ENCODE data around the gene POU2F3.

POU2F3 gene

DNA sequence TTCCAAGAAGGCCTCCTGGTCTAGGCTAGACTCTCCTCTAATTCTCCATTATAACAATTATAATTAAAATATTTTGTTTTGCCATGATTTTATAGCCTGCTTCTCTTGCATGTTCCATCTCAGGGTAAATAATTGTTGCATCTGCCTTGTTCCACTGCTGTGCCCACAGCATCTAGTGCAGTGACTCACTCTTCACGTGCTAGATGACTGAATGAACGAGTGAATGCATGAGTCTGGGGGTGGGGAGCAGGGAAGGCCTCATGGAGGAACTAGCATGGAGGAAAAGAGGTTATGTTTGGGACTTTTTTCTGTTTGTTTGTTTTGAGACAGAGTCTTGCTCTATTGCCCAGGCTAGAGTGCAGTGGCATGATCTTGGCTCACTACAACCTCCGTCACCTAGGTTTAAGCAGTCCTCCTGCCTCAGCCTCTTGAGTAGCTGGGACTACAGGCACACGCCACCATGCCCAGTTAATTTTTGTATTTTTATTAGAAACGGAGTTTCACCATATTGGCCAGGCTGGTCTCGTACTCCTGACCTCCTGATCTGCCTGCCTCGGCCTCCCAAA lies 34.3 kb upstream of the POU2F3 start:
- Histone ChIP-seq H3K27ac (ENCODE audit: extremely low read depth, low read depth, low read length) (no peak overlapping the region), H3K36me3 (ENCODE audit: control insufficient read depth in 2 of 2, insufficient read depth in 1 of 2, low read length in 2 of 2) (no peaks in the 10 kb centered on the region), H3K4me1 (ENCODE audit: control insufficient read depth, insufficient read depth, low read length) (peaks cover 4% of the 10 kb centered on the region; the same call in 1 of the 2 replicates), H3K4me3 (ENCODE audit: low read depth, low read length) (no peak overlapping the region), H3K9me3 (ENCODE audit: control insufficient read depth, insufficient read depth, low read depth, low read length) (no peaks in the 10 kb centered on the region)
- POLR2A ChIA-PET, result no interaction called here
- TF ChIP-seq ZBTB20 (tag by site-specific recombination; IDR thresholded peaks at IDR 0.05) (peak; percentile 14; the same call in 1 of the 2 replicates), SCRT2 (tag by site-specific recombination; IDR thresholded peaks at IDR 0.05) (peak; percentile 48; the same call in 1 of the 2 replicates), KLF16 (tag by site-specific recombination; IDR thresholded peaks at IDR 0.05) (no peak), ZNF660 (tag by site-specific recombination; IDR thresholded peaks at IDR 0.05) (0 out of 2 replicates have a peak, but pooled peaks have one; percentile 13), ZFHX2 (tag by site-specific recombination; conservative IDR thresholded peaks at IDR 0.05) (peak; percentile 26; the same call in 1 of the 2 replicates), ZXDB (tag by site-specific recombination; IDR thresholded peaks at IDR 0.05) (no peak), ZNF501 (tag by site-specific recombination; IDR thresholded peaks at IDR 0.05) (no peak), ZNF24 (tag by site-specific recombination; IDR thresholded peaks at IDR 0.05) (peak; percentile 66; the same call in 1 of the 2 replicates), SCRT1 (tag by site-specific recombination; IDR thresholded peaks at IDR 0.05; ENCODE audit: borderline replicate concordance) (no peak)
- TF ChIP-seq, protein P1, sequence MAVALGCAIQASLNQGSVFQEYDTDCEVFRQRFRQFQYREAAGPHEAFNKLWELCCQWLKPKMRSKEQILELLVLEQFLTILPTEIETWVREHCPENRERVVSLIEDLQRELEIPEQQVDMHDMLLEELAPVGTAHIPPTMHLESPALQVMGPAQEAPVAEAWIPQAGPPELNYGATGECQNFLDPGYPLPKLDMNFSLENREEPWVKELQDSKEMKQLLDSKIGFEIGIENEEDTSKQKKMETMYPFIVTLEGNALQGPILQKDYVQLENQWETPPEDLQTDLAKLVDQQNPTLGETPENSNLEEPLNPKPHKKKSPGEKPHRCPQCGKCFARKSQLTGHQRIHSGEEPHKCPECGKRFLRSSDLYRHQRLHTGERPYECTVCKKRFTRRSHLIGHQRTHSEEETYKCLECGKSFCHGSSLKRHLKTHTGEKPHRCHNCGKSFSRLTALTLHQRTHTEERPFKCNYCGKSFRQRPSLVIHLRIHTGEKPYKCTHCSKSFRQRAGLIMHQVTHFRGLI (tag by site-specific recombination; IDR thresholded peaks at IDR 0.05), result no peak
- TF ChIP-seq, protein P2, sequence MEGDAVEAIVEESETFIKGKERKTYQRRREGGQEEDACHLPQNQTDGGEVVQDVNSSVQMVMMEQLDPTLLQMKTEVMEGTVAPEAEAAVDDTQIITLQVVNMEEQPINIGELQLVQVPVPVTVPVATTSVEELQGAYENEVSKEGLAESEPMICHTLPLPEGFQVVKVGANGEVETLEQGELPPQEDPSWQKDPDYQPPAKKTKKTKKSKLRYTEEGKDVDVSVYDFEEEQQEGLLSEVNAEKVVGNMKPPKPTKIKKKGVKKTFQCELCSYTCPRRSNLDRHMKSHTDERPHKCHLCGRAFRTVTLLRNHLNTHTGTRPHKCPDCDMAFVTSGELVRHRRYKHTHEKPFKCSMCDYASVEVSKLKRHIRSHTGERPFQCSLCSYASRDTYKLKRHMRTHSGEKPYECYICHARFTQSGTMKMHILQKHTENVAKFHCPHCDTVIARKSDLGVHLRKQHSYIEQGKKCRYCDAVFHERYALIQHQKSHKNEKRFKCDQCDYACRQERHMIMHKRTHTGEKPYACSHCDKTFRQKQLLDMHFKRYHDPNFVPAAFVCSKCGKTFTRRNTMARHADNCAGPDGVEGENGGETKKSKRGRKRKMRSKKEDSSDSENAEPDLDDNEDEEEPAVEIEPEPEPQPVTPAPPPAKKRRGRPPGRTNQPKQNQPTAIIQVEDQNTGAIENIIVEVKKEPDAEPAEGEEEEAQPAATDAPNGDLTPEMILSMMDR (tag by site-specific recombination; IDR thresholded peaks at IDR 0.05), result no peak
- TF ChIP-seq, protein P3, sequence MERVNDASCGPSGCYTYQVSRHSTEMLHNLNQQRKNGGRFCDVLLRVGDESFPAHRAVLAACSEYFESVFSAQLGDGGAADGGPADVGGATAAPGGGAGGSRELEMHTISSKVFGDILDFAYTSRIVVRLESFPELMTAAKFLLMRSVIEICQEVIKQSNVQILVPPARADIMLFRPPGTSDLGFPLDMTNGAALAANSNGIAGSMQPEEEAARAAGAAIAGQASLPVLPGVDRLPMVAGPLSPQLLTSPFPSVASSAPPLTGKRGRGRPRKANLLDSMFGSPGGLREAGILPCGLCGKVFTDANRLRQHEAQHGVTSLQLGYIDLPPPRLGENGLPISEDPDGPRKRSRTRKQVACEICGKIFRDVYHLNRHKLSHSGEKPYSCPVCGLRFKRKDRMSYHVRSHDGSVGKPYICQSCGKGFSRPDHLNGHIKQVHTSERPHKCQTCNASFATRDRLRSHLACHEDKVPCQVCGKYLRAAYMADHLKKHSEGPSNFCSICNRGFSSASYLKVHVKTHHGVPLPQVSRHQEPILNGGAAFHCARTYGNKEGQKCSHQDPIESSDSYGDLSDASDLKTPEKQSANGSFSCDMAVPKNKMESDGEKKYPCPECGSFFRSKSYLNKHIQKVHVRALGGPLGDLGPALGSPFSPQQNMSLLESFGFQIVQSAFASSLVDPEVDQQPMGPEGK (tag by site-specific recombination; IDR thresholded peaks at IDR 0.05), result no peak
- TF ChIP-seq, protein P4, sequence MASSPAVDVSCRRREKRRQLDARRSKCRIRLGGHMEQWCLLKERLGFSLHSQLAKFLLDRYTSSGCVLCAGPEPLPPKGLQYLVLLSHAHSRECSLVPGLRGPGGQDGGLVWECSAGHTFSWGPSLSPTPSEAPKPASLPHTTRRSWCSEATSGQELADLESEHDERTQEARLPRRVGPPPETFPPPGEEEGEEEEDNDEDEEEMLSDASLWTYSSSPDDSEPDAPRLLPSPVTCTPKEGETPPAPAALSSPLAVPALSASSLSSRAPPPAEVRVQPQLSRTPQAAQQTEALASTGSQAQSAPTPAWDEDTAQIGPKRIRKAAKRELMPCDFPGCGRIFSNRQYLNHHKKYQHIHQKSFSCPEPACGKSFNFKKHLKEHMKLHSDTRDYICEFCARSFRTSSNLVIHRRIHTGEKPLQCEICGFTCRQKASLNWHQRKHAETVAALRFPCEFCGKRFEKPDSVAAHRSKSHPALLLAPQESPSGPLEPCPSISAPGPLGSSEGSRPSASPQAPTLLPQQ (tag by site-specific recombination; IDR thresholded peaks at IDR 0.05), result no peak
- CTCF ChIA-PET, result interaction anchor here (0.5 to 1.4 kb wide), 2 partner anchors 17 to 92 kb away, joined by 3 read pairs; no protein-coding TSS in a partner anchor

DNA sequence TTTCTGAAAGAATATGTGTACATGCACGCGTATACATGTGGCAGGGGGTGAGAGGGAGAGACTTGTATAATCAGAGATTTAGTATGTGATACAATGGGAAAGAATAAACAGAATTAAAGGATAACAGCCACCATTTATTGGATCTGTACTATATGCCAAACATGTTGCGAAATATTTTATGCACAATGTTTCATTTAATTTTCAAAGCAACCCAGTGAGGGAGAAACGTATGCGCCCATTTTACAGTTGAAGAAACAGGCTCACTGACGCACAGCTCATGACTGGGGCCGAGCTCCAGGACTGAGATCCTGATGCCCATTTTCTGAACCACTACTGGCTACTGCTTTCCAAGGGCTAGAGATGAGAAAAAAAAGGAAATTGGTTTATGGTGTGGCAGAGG lies 32.4 kb upstream of the POU2F3 start:
- ChIA-PET POLR2A (no interaction called here), CTCF (interaction anchor here (0.6 to 1.3 kb wide), 2 partner anchors 92 to 646 kb away, joined by 5 to 7 read pairs; no protein-coding TSS in a partner anchor)
- Histone ChIP-seq H3K4me1 (ENCODE audit: control insufficient read depth, insufficient read depth, low read length) (peaks cover 4% of the 10 kb centered on the region; the same call in 1 of the 2 replicates), H3K9me3 (ENCODE audit: control insufficient read depth, insufficient read depth, low read depth, low read length) (no peaks in the 10 kb centered on the region), H3K4me3 (ENCODE audit: low read depth, low read length) (no peak overlapping the region), H3K36me3 (ENCODE audit: control insufficient read depth in 2 of 2, insufficient read depth in 1 of 2, low read length in 2 of 2) (no peaks in the 10 kb centered on the region), H3K27ac (ENCODE audit: extremely low read depth, low read depth, low read length) (no peak overlapping the region)
- TF ChIP-seq, protein P5, sequence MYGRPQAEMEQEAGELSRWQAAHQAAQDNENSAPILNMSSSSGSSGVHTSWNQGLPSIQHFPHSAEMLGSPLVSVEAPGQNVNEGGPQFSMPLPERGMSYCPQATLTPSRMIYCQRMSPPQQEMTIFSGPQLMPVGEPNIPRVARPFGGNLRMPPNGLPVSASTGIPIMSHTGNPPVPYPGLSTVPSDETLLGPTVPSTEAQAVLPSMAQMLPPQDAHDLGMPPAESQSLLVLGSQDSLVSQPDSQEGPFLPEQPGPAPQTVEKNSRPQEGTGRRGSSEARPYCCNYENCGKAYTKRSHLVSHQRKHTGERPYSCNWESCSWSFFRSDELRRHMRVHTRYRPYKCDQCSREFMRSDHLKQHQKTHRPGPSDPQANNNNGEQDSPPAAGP (tag by site-specific recombination; IDR thresholded peaks at IDR 0.05), result no peak
- TF ChIP-seq TRIM28 (IDR thresholded peaks at IDR 0.05; ENCODE audit: borderline replicate concordance, low read length) (no peak), GLIS2 (tag by site-specific recombination; IDR thresholded peaks at IDR 0.05) (no peak), ZNF10 (tag by site-specific recombination; IDR thresholded peaks at IDR 0.05) (no peak), ZFP69B (tag by site-specific recombination; IDR thresholded peaks at IDR 0.05) (no peak), ZIC2 (tag by site-specific recombination; IDR thresholded peaks at IDR 0.05) (no peak), ZNF473 (tag by site-specific recombination; IDR thresholded peaks at IDR 0.05) (no peak), ZNF777 (tag by site-specific recombination; IDR thresholded peaks at IDR 0.05; ENCODE audit: borderline replicate concordance) (no peak), ZNF184 (tag by site-specific recombination; IDR thresholded peaks at IDR 0.05) (no peak)
- TF ChIP-seq, protein P6, sequence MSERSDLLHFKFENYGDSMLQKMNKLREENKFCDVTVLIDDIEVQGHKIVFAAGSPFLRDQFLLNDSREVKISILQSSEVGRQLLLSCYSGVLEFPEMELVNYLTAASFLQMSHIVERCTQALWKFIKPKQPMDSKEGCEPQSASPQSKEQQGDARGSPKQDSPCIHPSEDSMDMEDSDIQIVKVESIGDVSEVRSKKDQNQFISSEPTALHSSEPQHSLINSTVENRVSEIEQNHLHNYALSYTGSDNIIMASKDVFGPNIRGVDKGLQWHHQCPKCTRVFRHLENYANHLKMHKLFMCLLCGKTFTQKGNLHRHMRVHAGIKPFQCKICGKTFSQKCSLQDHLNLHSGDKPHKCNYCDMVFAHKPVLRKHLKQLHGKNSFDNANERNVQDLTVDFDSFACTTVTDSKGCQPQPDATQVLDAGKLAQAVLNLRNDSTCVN (tag by site-specific recombination; optimal IDR thresholded peaks at IDR 0.05), result no peak
